Neuronal stem cell (in vitro differentiated cells): ENCODE measurements around the gene WDR18.

Experiments used
- DNase-seq: peaks from one replicate; pipeline ENCODE4 v3.0.0-alpha.2; 2013; ENCODE audit warnings: low spot score
- H2AFZ ChIP-seq: one replicate; pipeline ENCODE4 v1.6.1; 2013; ENCODE audit warnings: mild to moderate bottlenecking, low read length, inconsistent platforms
- H2AK5ac ChIP-seq: 2 replicates; pipeline ENCODE4 v1.6.1; 2013; ENCODE audit warnings: low read depth, mild to moderate bottlenecking, inconsistent platforms, low read length, moderate library complexity, mixed read lengths
- H2BK120ac ChIP-seq: 2 replicates; pipeline ENCODE4 v1.6.1; 2013; ENCODE audit warnings: low read depth, mild to moderate bottlenecking, inconsistent platforms, low read length, moderate library complexity, mixed read lengths
- H2BK12ac ChIP-seq: one replicate; pipeline ENCODE4 v1.6.1; 2013; ENCODE audit warnings: low read length, inconsistent platforms
- H2BK15ac ChIP-seq: 2 replicates; pipeline ENCODE4 v1.6.1; 2013; ENCODE audit warnings: mild to moderate bottlenecking, low read length, inconsistent platforms, mixed read lengths
- H2BK5ac ChIP-seq: one replicate; pipeline ENCODE4 v1.6.1; 2013; ENCODE audit warnings: inconsistent platforms, mild to moderate bottlenecking, low read length, moderate library complexity
- H3K14ac ChIP-seq: one replicate; pipeline ENCODE4 v1.6.1; 2013; ENCODE audit warnings: low read length, inconsistent platforms
- H3K18ac ChIP-seq: 2 replicates; pipeline ENCODE4 v1.6.1; 2013; ENCODE audit warnings: low read length, inconsistent platforms
- H3K23ac ChIP-seq: 2 replicates; pipeline ENCODE4 v1.6.1; 2013; ENCODE audit warnings: low read depth, mild to moderate bottlenecking, mixed read lengths, low read length, inconsistent platforms; ENCODE audit not compliant: poor library complexity
- H3K27ac ChIP-seq: replicated peaks from 3 replicates; pipeline ENCODE4 v1.5.1; 2013; ENCODE audit warnings: low read length, inconsistent platforms
- H3K27me3 ChIP-seq, 3 experiments: 2 replicates each; pipeline ENCODE4 v1.6.1; 2013; ENCODE audit warnings: low read length in 3 of 3, mild to moderate bottlenecking in 2 of 3, inconsistent platforms in 1 of 3, low read depth in 1 of 3, mixed read lengths in 1 of 3, moderate library complexity in 1 of 3; ENCODE audit not compliant: control insufficient read depth in 3 of 3, insufficient read depth in 3 of 3
- H3K36me3 ChIP-seq, 2 donors: replicated peaks in 1 of 2; 2 replicates each; pipeline ENCODE4 v1.6.1; 2013; ENCODE audit warnings: low read length in 2 of 2; ENCODE audit not compliant: control insufficient read depth in 2 of 2, insufficient read depth in 2 of 2
- H3K4ac ChIP-seq: 2 replicates; pipeline ENCODE4 v1.6.1; 2013; ENCODE audit warnings: inconsistent platforms, mild to moderate bottlenecking, low read length, moderate library complexity
- H3K4me1 ChIP-seq, 2 donors: 1 replicate in 1 of 2; 2 replicates in 1 of 2; pipeline ENCODE4 v1.6.1; 2013; ENCODE audit warnings: low read length in 2 of 2, low read depth in 1 of 2; ENCODE audit not compliant: control insufficient read depth in 2 of 2, insufficient read depth in 1 of 2
- H3K4me2 ChIP-seq: one replicate; pipeline ENCODE4 v1.6.1; 2013; ENCODE audit warnings: mild to moderate bottlenecking, low read length, inconsistent platforms; ENCODE audit not compliant: insufficient read depth, poor library complexity, severe bottlenecking
- H3K4me3 ChIP-seq, 2 donors: 2 replicates each; pipeline ENCODE4 v1.5.1; 2013; ENCODE audit warnings: low read length in 2 of 2, mild to moderate bottlenecking in 2 of 2, inconsistent platforms in 1 of 2, moderate library complexity in 1 of 2
- H3K79me1 ChIP-seq: one replicate; pipeline ENCODE4 v1.6.1; 2013; ENCODE audit warnings: low read depth, mild to moderate bottlenecking, inconsistent platforms, low read length, moderate library complexity
- H3K9ac ChIP-seq: one replicate; pipeline ENCODE4 v1.6.1; 2013; ENCODE audit warnings: mild to moderate bottlenecking, low read depth, low read length, inconsistent platforms; ENCODE audit not compliant: poor library complexity
- H3K9me3 ChIP-seq, 2 donors: replicated peaks in 1 of 2; 2 replicates each; pipeline versions ENCODE3 to v1.6.1; 2013; ENCODE audit warnings: low read length in 2 of 2, mild to moderate bottlenecking in 2 of 2, inconsistent platforms in 1 of 2, low read depth in 1 of 2, mixed read lengths in 1 of 2, moderate library complexity in 1 of 2; ENCODE audit not compliant: control insufficient read depth in 2 of 2, insufficient read depth in 1 of 2
- H4K8ac ChIP-seq: one replicate; pipeline ENCODE4 v1.6.1; 2013; ENCODE audit warnings: low read depth, mild to moderate bottlenecking, inconsistent platforms, low read length, moderate library complexity
- H4K91ac ChIP-seq: one replicate; pipeline ENCODE4 v1.6.1; 2013; ENCODE audit warnings: low read length, low read depth, mild to moderate bottlenecking, inconsistent platforms; ENCODE audit not compliant: poor library complexity
- WGBS, 2 donors: extraction: QIAGEN DNeasy Blood & Tissue Kit; methylation state at CpG; one replicate each; pipeline ENCODE4 v1.1.7; 2013; ENCODE audit warnings: missing lambda C conversion rate in 2 of 2, mixed read lengths in 1 of 2; ENCODE audit not compliant: insufficient read length in 2 of 2, insufficient replicate concordance in 1 of 2; ENCODE audit errors: extremely low coverage in 2 of 2; 5-methylcytosine and 5-hydroxymethylcytosine counted together

The WDR18 gene

DNA sequence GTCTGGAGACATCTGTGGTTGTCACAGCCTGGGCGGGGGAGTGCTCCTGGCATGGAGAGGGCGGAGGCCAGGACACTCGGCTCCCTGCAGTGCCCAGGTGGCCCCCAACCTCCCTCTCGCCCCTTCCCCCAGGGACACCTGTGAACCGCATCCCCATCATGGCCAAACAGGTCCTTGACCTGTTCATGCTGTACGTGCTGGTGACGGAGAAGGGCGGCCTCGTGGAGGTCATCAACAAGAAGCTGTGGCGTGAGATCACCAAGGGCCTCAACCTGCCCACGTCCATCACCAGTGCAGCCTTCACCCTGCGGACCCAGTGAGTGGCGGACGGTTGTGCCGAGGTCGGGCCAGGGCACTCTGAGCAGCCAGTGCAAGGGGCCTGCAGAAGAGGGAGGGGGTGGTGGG, 20.0 kb upstream of the WDR18 start:
- H2BK120ac ChIP-seq = no peak overlapping the region
- H2BK5ac ChIP-seq = no peak overlapping the region
- H3K79me1 ChIP-seq = peaks cover 23% of the 10 kb centered on the region
- H3K36me3 ChIP-seq = peaks cover 58 to 90% of the 10 kb centered on the region in 2 donors
- H3K4me1 ChIP-seq = peaks cover 0 to 11% of the 10 kb centered on the region in 2 donors
- H3K18ac ChIP-seq = peak overlapping the region; percentile 48
- H3K4ac ChIP-seq = no peak overlapping the region
- no peak overlapping the region for H3K27ac ChIP-seq
- no peaks in the 10 kb centered on the region for H3K27me3 ChIP-seq
- no peak overlapping the region for H2BK12ac ChIP-seq
- H2AK5ac ChIP-seq = no peak overlapping the region
- no peak overlapping the region for H2BK15ac ChIP-seq
- H3K14ac ChIP-seq = no peak overlapping the region
- no peak overlapping the region for H3K9ac ChIP-seq
- H3K23ac ChIP-seq = peak overlapping the region; percentile 11
- no peak overlapping the region for H3K4me3 ChIP-seq
- no CpG with 5 or more reads among the region's 16 CpGs for WGBS, 2 donors
- H4K91ac ChIP-seq = no peak overlapping the region
- H2AFZ ChIP-seq = no peak overlapping the region
- no peak overlapping the region for H3K4me2 ChIP-seq
- H3K9me3 ChIP-seq = peaks cover 17 to 27% of the 10 kb centered on the region in 2 donors
- no peak for DNase-seq
- peak overlapping the region; percentile 48 for H4K8ac ChIP-seq

DNA sequence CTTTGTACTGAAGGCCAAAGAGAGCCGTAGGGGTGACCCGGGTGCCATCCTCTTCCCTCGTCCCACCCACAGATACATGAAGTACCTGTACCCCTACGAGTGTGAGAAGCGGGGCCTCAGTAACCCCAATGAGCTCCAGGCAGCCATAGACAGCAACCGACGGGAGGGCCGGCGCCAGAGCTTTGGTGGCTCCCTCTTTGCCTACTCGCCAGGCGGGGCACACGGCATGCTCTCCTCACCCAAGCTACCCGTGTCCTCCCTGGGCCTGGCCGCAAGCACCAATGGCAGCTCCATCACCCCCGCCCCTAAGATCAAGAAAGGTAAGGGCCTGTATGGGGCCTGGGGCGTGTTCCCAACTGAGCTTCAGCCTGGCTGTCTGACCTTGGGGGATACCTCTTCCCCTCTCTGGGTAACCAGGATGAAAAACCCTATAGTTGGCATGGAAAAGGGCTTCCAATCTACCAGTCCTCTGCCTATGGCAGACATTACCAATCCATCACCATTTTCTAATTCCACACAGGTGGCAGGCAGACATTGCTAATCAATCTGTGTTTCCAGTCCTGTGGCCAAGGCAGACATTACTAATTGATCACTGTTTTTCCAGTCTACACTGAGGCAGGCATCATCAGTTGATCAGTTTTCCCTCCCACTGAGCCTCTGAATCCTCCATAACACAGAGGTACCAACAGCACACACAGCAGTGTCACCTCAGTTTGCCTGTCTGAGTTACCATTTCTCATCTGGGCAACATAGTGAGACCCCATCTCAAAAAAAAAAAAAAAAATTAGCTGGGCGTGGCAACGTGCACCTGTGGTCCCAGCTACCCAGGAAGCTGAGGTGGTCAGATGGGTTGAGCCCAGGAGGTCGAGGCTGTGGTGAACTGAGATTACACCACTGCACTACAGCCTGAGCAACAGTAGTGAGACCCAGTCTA, 19.1 kb upstream of the WDR18 start:
- Histone ChIP-seq H3K14ac (no peak overlapping the region), H2BK15ac (no peak overlapping the region)
- WGBS, 2 donors = no CpG with 5 or more reads among the region's 19 CpGs

DNA sequence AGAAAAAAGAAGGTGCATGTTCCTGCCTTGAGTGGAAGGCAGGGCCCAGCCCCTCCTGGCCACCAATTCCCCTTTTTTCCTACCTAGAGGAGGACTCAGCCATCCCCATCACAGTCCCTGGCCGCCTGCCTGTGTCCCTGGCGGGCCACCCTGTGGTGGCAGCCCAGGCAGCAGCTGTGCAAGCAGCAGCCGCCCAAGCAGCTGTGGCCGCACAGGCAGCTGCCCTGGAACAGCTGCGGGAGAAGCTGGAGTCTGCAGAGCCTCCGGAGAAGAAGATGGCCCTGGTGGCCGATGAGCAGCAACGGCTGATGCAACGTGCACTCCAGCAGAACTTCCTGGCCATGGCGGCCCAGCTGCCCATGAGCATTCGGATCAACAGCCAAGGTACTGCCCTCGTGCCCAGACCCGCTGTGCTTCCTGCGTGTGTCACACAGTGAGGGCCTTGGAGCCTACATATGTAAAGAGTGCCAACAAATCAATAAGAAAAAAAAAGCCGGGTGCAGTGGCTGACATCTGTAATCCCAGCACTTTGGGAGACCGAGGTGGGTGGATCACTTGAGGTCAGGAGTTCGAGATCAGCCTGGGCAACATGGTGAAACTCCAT, 17.6 kb upstream of the WDR18 start:
- Histone ChIP-seq H2AFZ (no peak overlapping the region), H3K4me2 (no peak overlapping the region), H3K9ac (no peak overlapping the region), H3K36me3 (peaks cover 57 to 91% of the 10 kb centered on the region in 2 donors), H2BK120ac (no peak overlapping the region), H3K18ac (peak overlapping the region; percentile 13), H3K4ac (no peak overlapping the region), H3K79me1 (peaks cover 6% of the 10 kb centered on the region), H3K4me3 (peak overlapping the region in 1 of 2 donors; percentile 20), H2AK5ac (no peak overlapping the region), H4K8ac (no peak overlapping the region), H2BK5ac (no peak overlapping the region), H2BK12ac (no peak overlapping the region), H2BK15ac (no peak overlapping the region), H3K14ac (no peak overlapping the region), H3K9me3 (peaks cover 24 to 47% of the 10 kb centered on the region in 2 donors), H3K4me1 (no peaks in the 10 kb centered on the region), H3K27ac (no peak overlapping the region), H3K27me3 (peaks cover 0 to 2% (median 0%) of the 10 kb centered on the region in 3 experiments), H3K23ac (no peak overlapping the region), H4K91ac (no peak overlapping the region)
- no CpG with 5 or more reads among the region's 17 CpGs for WGBS, 2 donors
- no peak for DNase-seq

More for the DNA sequence above, 19.1 kb upstream of the WDR18 start:
- no peak overlapping the region for H3K18ac ChIP-seq
- H3K27me3 ChIP-seq = no peaks in the 10 kb centered on the region
- peak overlapping the region; percentile 11 for H3K23ac ChIP-seq
- peaks cover 0 to 7% of the 10 kb centered on the region in 2 donors for H3K4me1 ChIP-seq
- H3K27ac ChIP-seq = no peak overlapping the region
- H3K4ac ChIP-seq = no peak overlapping the region
- H3K9ac ChIP-seq = no peak overlapping the region
- H3K79me1 ChIP-seq = peaks cover 18% of the 10 kb centered on the region
- no peak overlapping the region for H4K91ac ChIP-seq
- DNase-seq = no peak
- no peak overlapping the region for H2BK5ac ChIP-seq
- peaks cover 56 to 90% of the 10 kb centered on the region in 2 donors for H3K36me3 ChIP-seq
- no peak overlapping the region for H3K4me3 ChIP-seq
- no peak overlapping the region for H2AFZ ChIP-seq
- no peak overlapping the region for H2BK12ac ChIP-seq
- no peak overlapping the region for H3K4me2 ChIP-seq
- H2BK120ac ChIP-seq = no peak overlapping the region
- H3K9me3 ChIP-seq = peaks cover 18 to 32% of the 10 kb centered on the region in 2 donors
- H4K8ac ChIP-seq = peak overlapping the region; percentile 48
- H2AK5ac ChIP-seq = no peak overlapping the region

DNA sequence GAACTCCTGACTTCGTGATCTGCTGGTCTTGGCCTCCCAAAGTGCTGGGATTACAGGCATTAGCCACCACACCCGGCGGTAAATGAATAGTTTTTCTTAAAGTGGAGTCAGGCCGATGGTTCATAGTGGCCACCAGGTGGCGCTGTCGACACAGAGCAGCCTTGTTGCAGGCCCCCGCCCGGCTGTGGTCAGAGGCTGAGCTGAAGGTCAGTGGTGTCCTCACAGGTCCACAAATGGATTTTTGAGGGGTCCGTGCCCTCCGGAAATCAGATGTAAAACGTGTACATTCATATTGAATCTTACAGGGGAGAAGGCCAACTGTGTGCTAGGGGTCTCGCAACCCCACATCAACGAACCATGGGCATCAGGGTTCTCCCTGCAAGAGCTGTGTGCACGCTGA, 13.4 kb upstream of the WDR18 start:
- Histone ChIP-seq H3K36me3 (peaks cover 37 to 71% of the 10 kb centered on the region in 2 donors), H2AFZ (no peak overlapping the region), H3K4ac (no peak overlapping the region), H3K4me2 (no peak overlapping the region), H4K8ac (peak overlapping the region; percentile 29), H2BK5ac (no peak overlapping the region), H3K27ac (no peak overlapping the region), H2BK15ac (no peak overlapping the region), H3K9ac (no peak overlapping the region), H3K27me3 (peaks cover 0 to 2% (median 0%) of the 10 kb centered on the region in 3 experiments), H2BK120ac (no peak overlapping the region), H3K14ac (no peak overlapping the region), H4K91ac (no peak overlapping the region), H2AK5ac (no peak overlapping the region), H3K9me3 (peaks cover 18 to 36% of the 10 kb centered on the region in 2 donors), H3K4me1 (no peaks in the 10 kb centered on the region), H3K23ac (no peak overlapping the region), H2BK12ac (no peak overlapping the region), H3K18ac (no peak overlapping the region), H3K79me1 (peaks cover 6% of the 10 kb centered on the region), H3K4me3 (no peak overlapping the region)
- DNase-seq = no peak
- WGBS, 2 donors = no CpG with 5 or more reads among the region's 14 CpGs
